HG02938 (cell line): ENCODE data around the gene MICAL3.
"Not testable (repeated sequence)": the region's sequence is repeated elsewhere in the genome, so short reads cannot be mapped to it uniquely, and the experiment has no call there.

Source experiments
- ATAC-seq: cut with Tn5 transposase; IDR thresholded peaks from one replicate; pipeline ENCODE4 v1.9.1; 2021; ENCODE audit warnings: mild to moderate bottlenecking, moderate library complexity; ENCODE audit not compliant: unreplicated experiment

MICAL3 gene

GRCh38 chr22:17939011-17939410 is 85.3 kb downstream of the MICAL3 start:
- ATAC-seq = no peak

DNA sequence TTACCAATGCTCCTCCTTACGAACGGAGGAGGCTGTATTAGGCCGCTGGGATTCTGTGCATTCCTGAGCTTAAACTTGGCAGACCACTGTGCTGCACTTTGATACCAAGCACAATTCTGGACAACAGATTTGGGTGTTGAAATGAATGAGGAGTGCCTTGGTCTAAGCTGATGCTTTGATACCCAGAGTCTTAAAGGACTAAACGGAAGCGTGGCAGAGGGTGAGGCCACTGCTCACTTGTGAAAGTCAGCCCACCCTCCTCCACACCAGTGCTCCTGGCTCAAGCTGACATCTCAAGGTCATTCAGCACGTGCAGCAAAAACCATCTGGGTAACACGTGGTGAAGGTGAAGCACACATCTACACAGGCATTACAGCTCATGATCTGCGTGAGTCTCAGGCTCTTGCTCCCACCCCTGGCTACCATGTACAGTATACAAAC is 85.9 kb downstream of the MICAL3 start:
- ATAC-seq = no peak

DNA sequence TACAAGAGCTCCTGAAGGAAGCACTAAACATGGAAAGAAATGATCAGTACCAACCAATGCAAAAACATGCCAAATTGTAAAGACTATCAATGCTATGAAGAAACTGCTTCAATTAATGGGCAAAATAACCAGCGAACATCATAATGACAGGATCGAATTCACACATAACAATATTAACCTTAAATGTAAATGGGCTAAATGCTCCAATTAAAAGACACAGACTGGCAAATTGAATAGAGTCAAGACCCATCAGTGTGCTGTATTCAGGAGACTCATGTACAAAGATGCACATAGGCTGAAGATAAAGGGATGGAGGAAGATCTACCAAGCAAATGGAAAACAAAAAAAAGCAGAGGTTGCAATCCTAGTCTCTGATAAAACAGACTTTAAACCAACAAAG is 91.9 kb downstream of the MICAL3 start:
- not testable (repeated sequence) for ATAC-seq

- ATAC-seq = no peak
These were observed 92.9 kb downstream of the MICAL3 start for GRCh38 chr22:17931400-17931825.

DNA sequence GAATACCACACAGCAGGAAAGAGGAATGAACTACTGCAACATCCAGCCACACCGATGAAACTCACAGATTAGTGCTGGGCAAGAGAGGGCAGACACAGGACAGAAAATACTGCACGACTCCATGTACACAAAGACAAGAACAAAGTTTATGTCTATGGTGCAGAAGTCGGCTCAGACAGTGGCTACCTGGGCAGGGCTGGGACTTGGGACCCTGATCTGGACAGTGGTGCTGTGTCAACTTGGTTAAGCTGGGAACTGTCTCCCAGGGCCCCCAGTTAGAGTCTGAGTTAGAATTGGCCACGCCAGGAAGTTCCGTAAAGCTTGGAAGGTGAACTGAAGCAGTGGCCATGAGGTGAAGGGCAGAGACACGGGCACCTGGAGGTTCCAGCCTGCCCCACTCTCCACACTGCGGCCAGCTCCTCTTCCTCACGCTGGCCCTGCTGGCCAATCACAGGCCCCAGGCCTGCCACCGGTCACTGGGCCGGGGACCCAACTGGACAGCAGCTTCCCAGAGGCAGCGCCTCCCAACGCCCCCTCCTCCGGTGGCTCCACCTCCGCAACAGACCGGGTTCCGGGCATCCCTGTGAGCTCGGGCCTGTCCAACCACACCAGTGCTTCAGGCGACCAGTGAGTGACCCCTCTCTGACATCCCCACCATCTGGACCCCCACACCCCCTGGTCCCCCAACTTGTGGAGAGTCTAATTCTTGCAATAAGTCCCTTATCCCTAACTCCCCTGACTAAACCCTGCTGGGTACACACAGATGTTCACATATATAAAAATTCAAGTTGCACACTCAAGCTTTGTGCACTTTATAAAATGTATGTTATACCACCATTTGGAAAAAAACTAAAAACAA is 93.7 kb downstream of the MICAL3 start:
- ATAC-seq = no peak

- ATAC-seq = no peak
These were observed 94.5 kb downstream of the MICAL3 start for GRCh38 chr22:17929909-17930308.

GRCh38 chr22:17928391-17928790 is 96.0 kb downstream of the MICAL3 start:
- no peak for ATAC-seq

GRCh38 chr22:17927062-17927461 is 97.3 kb downstream of the MICAL3 start:
- ATAC-seq = no peak

- no peak for ATAC-seq
These were observed 97.8 kb downstream of the MICAL3 start for GRCh38 chr22:17926516-17926915.

DNA sequence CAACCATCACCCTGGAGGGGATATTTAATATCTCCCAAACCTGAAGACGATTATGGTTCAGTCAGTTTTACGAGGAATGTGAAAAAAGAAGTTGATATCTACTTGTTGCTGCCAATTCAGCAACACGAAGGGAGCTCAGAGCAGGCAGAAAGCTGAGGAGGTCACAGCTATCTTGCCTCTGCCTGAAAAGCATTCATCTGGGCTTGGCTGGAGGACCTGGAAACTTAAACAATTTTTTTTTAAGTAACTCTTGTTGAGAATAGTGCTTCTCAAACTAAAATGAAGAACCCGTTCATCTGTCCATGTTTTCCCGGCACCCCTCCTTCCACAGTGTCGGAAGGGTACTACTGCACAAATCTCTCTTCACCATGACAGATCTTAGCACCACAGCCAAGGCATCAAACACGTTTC is 98.9 kb downstream of the MICAL3 start:
- ATAC-seq = no peak

DNA sequence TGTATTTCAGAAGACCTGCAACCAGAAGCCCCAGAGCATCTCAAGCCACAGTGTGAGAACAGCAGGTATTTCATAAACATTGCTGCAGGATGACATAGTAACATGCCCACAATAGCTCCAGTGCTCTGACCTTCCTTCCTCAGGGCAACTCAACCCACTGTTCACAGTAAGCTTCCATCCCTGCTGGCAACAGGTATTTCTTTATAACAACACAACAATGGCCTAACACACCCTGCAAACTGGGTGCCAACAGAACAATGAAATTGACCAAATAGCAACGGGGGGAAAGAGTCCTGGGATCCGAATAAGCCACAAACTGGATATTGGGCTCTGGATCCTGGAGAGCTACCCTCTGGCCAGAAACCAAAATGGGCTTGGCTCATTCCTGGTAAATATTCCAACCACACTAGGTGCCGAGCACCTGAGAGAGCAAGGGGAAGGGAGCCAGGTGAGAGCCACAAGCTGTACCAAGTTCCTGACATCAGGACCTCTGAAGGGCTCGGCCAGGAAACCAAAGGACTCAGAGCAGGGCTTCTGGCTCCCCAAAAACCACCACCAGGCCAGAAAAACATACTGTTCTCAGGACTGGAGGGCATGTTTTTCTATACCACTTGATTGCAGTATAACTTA is 99.5 kb downstream of the MICAL3 start:
- no peak for ATAC-seq

- no peak for ATAC-seq
These were observed 100.3 kb downstream of the MICAL3 start for GRCh38 chr22:17924076-17924475.

- ATAC-seq = no peak
These were observed 101.1 kb downstream of the MICAL3 start for GRCh38 chr22:17922925-17923903.

DNA sequence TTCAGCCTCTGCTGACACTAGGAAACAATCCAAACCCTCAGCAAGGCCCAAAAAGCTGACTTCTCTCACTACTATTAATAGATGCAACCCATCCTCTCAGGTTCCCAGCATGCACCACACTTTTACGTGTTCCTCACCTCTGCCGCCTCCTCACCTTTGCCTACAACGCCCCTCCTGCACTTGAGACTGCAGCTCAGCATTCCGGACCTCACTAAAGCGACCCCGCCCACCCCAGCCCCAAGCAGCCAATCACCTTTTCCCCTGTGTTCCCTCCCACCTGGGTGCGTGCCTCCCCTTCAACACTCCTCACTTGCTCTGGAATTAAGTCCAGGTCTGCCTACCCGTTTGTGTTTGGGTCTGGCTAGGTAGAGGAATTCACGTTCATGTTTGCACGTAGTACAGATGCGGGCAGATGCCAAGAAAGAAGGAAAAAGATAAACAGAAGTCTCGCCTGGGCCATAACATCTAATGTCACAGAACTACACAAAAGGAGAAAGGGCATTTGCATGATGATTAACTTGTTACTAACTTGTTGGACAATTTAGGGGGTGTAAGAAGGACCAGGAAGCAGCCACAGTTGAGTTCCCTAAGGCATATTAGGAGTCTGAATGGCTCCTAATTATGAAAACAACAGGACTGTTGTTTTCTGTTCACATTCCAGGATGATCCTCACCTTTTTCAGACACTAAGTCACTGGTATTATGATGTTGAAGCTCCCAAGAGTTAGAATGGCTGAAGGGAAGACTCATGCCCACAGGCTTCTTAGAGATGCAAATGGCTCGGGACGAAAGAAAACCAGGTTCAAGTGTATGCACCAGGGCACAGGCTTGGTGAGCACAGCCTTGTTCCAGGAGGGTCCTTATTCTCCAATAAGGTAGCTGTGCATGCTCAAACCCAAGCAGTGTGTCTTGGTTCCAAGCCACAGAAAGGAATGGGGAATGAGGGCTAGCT is 102.2 kb downstream of the MICAL3 start:
- ATAC-seq = no peak

GRCh38 chr22:17920992-17921650 is 103.2 kb downstream of the MICAL3 start:
- ATAC-seq = no peak

GRCh38 chr22:17920145-17920605 is 104.2 kb downstream of the MICAL3 start:
- ATAC-seq = no peak

- no peak for ATAC-seq
These were observed 104.9 kb downstream of the MICAL3 start for GRCh38 chr22:17919276-17920144.

- no peak for ATAC-seq
These were observed 105.5 kb downstream of the MICAL3 start for GRCh38 chr22:17918840-17919239.
